PC-3 (cell line): ENCODE results near the gene TKFC. TPM values are rescaled to one million over a fixed set of nuclear protein-coding genes. Genes with fewer than 3 reads are reported as not detected.

Source experiments
- ATAC-seq: fragments of 200-7000 bp; cut with Tn5 transposase; 2 replicates; pipeline ENCODE4 v1.9.1; 2020; ENCODE audit warnings: mild to moderate bottlenecking, moderate library complexity
- BruUV-seq: library from RNA; stranded (reverse); fragments of 400-500 nt; replicated peaks from 2 replicates; lab custom pipeline; 2021; lab: Mats Ljungman, UMichigan
- CTCF ChIA-PET: fragments of 300-600 bp; sonication (Branson Sonifier 250); formaldehyde crosslinking; loops from one replicate; lab custom pipeline; 2022; ENCODE audit warnings: antibody characterized with exemption; lab: Charles Lee
- POLR2A ChIA-PET: fragments of 300-600 bp; sonication (Branson Sonifier 250); formaldehyde crosslinking; loops from one replicate; lab custom pipeline; 2022; ENCODE audit warnings: antibody characterized with exemption; ENCODE audit not compliant: unreplicated experiment; lab: Charles Lee
- DNase-seq: peaks from one replicate; pipeline ENCODE4 v3.0.0-alpha.2; 2015
- H2AFZ ChIP-seq: fragments of 300-600 bp; sonication (generic); 2 replicates; pipeline ENCODE4 v1.6.0; 2016; ENCODE audit warnings: antibody characterized with exemption, low read length
- H3F3A ChIP-seq: fragments of 300-600 bp; sonication (generic); one replicate; pipeline ENCODE4 v1.6.0; 2017; ENCODE audit warnings: antibody characterized with exemption, low read length, control low read depth, mild to moderate bottlenecking; ENCODE audit not compliant: unreplicated experiment
- H3K27ac ChIP-seq: fragments of 300-600 bp; sonication (generic); 2 replicates; pipeline ENCODE4 v1.5.1; 2016; ENCODE audit warnings: mild to moderate bottlenecking, low read length
- H3K27me3 ChIP-seq: fragments of 300-600 bp; sonication (generic); 2 replicates; pipeline ENCODE4 v1.6.1; 2016; ENCODE audit warnings: low read length, mixed read lengths
- H3K36me3 ChIP-seq: fragments of 300-600 bp; sonication (generic); 2 replicates; pipeline ENCODE4 v1.6.1; 2016; ENCODE audit warnings: low read depth, mixed run types, low read length, mixed read lengths
- H3K4me1 ChIP-seq: fragments of 300-600 bp; sonication (generic); 2 replicates; pipeline ENCODE4 v1.5.1; 2016; ENCODE audit warnings: low read length; ENCODE audit not compliant: insufficient read depth
- H3K4me2 ChIP-seq: fragments of 300-600 bp; sonication (generic); 2 replicates; pipeline ENCODE4 v1.6.0; 2016; ENCODE audit warnings: low read length
- H3K4me3 ChIP-seq: fragments of 300-600 bp; sonication (generic); 2 replicates; pipeline ENCODE4 v1.5.1; 2016; ENCODE audit warnings: mild to moderate bottlenecking, low read length, mixed read lengths
- H3K79me2 ChIP-seq: fragments of 300-600 bp; sonication (generic); 2 replicates; pipeline ENCODE4 v1.6.1; 2017; ENCODE audit warnings: low read length, mixed read lengths
- H3K9ac ChIP-seq: fragments of 300-600 bp; sonication (generic); 2 replicates; pipeline ENCODE4 v1.6.0; 2016; ENCODE audit warnings: mild to moderate bottlenecking, low read length
- H3K9me2 ChIP-seq: fragments of 300-600 bp; sonication (generic); replicated peaks from 2 replicates; pipeline ENCODE4 v1.6.1; 2016; ENCODE audit warnings: mixed run types, low read length, mixed read lengths
- H3K9me3 ChIP-seq: fragments of 300-600 bp; sonication (generic); 2 replicates; pipeline ENCODE4 v1.6.1; 2016; ENCODE audit warnings: low read length, mixed read lengths
- H4K20me1 ChIP-seq: fragments of 300-600 bp; sonication (generic); 2 replicates; pipeline ENCODE4 v1.6.1; 2016; ENCODE audit warnings: low read length, mixed read lengths
- EZH2 ChIP-seq: fragments of 300-600 bp; sonication (generic); IDR thresholded peaks from one replicate; pipeline ENCODE4 v1.6.1; 2017; ENCODE audit warnings: antibody characterized with exemption, mild to moderate bottlenecking, low read length; ENCODE audit not compliant: unreplicated experiment
- EZH2phosphoT487 ChIP-seq: fragments of 300-600 bp; sonication (generic); IDR thresholded peaks from 2 replicates; pipeline ENCODE4 v1.6.1; 2018; ENCODE audit warnings: mild to moderate bottlenecking, antibody characterized with exemption, low read length, borderline replicate concordance
- intact Hi-C: fragments of 100-400 bp; cut with micrococcal nuclease; formaldehyde crosslinking; loops from 2 replicates; pipeline ENCODE4 v1.9.0; 2023
- total RNA-seq: library from RNA; depleted of rRNA; stranded (reverse); fragments of >200 nt; gene quantifications from 2 replicates; pipeline ENCODE4 v1.2.3, GENCODE V29; 2014
- TF ChIP-seq, protein P1 (sequence below): fragments of 300-600 bp; sonication (generic); conservative IDR thresholded peaks from 2 replicates; pipeline ENCODE4 v1.5.1; 2017; ENCODE audit warnings: antibody characterized with exemption, low read depth, mild to moderate bottlenecking, low read length

TKFC gene
- total RNA-seq, 1 experiment from 2014 or later: 56.9 TPM

DNA sequence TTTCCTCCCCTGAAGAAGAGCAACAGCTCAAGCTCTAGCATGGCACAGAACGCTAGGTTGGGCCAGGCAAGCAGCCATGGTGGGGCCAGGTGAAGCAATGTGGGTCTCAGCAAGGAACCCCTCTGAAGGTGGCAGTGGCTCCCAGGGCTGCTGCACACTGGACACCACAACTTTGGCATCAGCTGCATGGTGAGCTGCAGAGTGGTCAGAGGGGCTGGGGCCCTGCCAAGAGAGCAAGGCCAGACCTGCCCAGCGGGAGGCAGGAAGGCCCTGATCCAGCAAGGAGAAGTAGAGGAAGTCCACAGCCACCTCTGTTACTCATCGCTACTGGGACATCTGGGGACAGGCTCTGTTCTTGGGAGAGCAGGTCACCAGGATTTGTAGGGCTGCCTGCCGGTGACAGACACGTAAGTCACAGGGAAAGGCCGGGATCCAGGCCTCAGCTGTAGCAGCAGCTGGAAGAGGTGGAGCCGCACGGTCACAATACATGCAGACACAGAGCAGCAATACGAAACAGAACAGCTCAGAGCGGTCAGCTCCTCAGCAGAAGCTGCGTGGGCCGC lies 16.2 kb downstream of the TKFC start:
- no peak for DNase-seq
- no peaks in the 10 kb centered on the region for H3K79me2 ChIP-seq
- no peaks in the 10 kb centered on the region for H3K4me1 ChIP-seq
- intact Hi-C loops: no loop called here
- peaks cover 14% of the 10 kb centered on the region; the same call in 1 of the 2 replicates for H3K36me3 ChIP-seq
- H3K9ac ChIP-seq: no peak overlapping the region
- no peak for TF ChIP-seq EZH2
- H3F3A ChIP-seq: no peaks in the 10 kb centered on the region
- ChIA-PET CTCF (interaction anchor here (0.5 kb wide), 1 partner anchor 14 kb away, joined by 4 read pairs; no protein-coding TSS in a partner anchor), POLR2A (no interaction called here)
- H3K9me3 ChIP-seq: no peaks in the 10 kb centered on the region
- no peak overlapping the region for H2AFZ ChIP-seq
- no peaks in the 10 kb centered on the region for H4K20me1 ChIP-seq
- no peak for ATAC-seq
- BruUV-seq: no TSS peak
- no peaks in the 10 kb centered on the region for H3K27me3 ChIP-seq
- no peaks in the 10 kb centered on the region for H3K9me2 ChIP-seq
- H3K4me3 ChIP-seq: no peak overlapping the region
- H3K27ac ChIP-seq: no peak overlapping the region
- no peak overlapping the region for H3K4me2 ChIP-seq

DNA sequence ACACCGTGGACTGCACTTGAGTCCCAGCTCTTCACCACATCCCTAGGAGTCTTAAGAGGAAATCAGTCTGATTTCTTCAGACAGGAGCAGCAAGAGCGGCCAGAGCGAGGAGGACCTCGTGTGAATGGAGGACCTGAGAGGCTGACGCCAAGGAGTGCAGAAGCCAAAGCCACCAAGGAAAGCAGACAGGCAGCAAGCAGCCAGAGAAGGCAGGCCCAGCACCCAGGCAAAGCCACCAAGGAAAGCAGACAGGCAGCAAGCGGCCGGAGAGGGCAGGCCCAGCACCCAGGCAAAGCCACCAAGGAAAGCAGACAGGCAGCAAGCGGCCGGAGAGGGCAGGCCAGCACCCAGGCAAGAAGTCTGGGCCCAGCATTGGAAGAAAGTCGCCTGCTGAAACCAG lies 16.9 kb downstream of the TKFC start:
- DNase-seq (no peak), ATAC-seq (no peak)
- Histone ChIP-seq H3K4me2 (no peak overlapping the region), H3K27ac (no peak overlapping the region), H3K4me1 (no peaks in the 10 kb centered on the region), H3K9me2 (no peaks in the 10 kb centered on the region), H3K79me2 (no peaks in the 10 kb centered on the region), H3K9ac (no peak overlapping the region), H2AFZ (no peak overlapping the region), H3F3A (no peaks in the 10 kb centered on the region), H3K36me3 (peaks cover 14% of the 10 kb centered on the region; the same call in 1 of the 2 replicates), H3K4me3 (no peak overlapping the region), H3K27me3 (no peaks in the 10 kb centered on the region), H3K9me3 (no peaks in the 10 kb centered on the region), H4K20me1 (no peaks in the 10 kb centered on the region)
- CTCF ChIA-PET: no interaction called here
- intact Hi-C loops: no loop called here
- POLR2A ChIA-PET: no interaction called here
- TF ChIP-seq EZH2 (no peak), EZH2phosphoT487 (no peak)
- TF ChIP-seq, protein P1, sequence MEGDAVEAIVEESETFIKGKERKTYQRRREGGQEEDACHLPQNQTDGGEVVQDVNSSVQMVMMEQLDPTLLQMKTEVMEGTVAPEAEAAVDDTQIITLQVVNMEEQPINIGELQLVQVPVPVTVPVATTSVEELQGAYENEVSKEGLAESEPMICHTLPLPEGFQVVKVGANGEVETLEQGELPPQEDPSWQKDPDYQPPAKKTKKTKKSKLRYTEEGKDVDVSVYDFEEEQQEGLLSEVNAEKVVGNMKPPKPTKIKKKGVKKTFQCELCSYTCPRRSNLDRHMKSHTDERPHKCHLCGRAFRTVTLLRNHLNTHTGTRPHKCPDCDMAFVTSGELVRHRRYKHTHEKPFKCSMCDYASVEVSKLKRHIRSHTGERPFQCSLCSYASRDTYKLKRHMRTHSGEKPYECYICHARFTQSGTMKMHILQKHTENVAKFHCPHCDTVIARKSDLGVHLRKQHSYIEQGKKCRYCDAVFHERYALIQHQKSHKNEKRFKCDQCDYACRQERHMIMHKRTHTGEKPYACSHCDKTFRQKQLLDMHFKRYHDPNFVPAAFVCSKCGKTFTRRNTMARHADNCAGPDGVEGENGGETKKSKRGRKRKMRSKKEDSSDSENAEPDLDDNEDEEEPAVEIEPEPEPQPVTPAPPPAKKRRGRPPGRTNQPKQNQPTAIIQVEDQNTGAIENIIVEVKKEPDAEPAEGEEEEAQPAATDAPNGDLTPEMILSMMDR: no peak
- BruUV-seq: no TSS peak

DNA sequence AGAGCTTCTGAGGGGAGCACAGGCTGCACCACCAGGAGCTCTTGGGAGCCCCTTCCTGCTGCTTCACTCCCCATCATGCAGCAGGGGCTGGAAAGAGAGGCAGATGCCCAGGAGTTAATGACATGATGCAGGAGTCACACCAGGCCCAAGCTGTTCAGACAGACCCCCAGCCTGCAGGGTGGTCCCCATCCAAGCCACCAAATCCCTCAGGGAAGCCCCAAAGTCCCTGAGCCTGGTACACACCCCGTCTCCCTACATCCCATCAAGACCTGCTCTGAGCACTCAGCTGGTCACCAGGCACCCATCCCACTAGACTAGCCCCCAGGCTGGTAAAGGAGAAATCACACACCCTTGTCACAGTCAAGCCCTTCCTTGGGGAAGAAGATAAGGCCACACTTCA lies 17.3 kb downstream of the TKFC start:
- ATAC-seq (no peak), DNase-seq (no peak)
- Histone ChIP-seq H3K79me2 (no peaks in the 10 kb centered on the region), H3F3A (no peaks in the 10 kb centered on the region), H3K36me3 (peaks cover 14% of the 10 kb centered on the region; the same call in 1 of the 2 replicates), H3K27ac (no peak overlapping the region), H3K27me3 (no peaks in the 10 kb centered on the region), H3K9ac (no peak overlapping the region), H2AFZ (no peak overlapping the region), H4K20me1 (no peaks in the 10 kb centered on the region), H3K9me2 (no peaks in the 10 kb centered on the region), H3K4me1 (no peaks in the 10 kb centered on the region), H3K4me2 (no peak overlapping the region), H3K4me3 (no peak overlapping the region), H3K9me3 (no peaks in the 10 kb centered on the region)
- no peak for TF ChIP-seq EZH2
- TF ChIP-seq, protein P1: no peak
- no peak for TF ChIP-seq EZH2phosphoT487
- POLR2A ChIA-PET: no interaction called here
- no TSS peak for BruUV-seq
- intact Hi-C loops: no loop called here
- CTCF ChIA-PET: no interaction called here
